EH (cell line): ENCODE results near the gene SIT1.

Experiments used
- DNase-seq: peaks from one replicate; pipeline ENCODE4 v3.0.0-alpha.2; 2015; ENCODE audit warnings: low read depth

Gene SIT1

GRCh38 chr9:35606138-35606504 is 44.6 kb downstream of the SIT1 start:
- DNase-seq, result no peak

GRCh38 chr9:35605351-35606137 is 45.2 kb downstream of the SIT1 start:
- DNase-seq, result peak; percentile 13

- peak; percentile 65 for DNase-seq
These were observed 46.0 kb downstream of the SIT1 start, which contains the start of gene TESK1 for GRCh38 chr9:35604578-35605350. TESK1 (plus strand) TSS chr9:35605262; CDS start chr9:35605620, 358 bp downstream.

- DNase-seq, result peak; percentile 100
These were observed 46.6 kb downstream of the SIT1 start for GRCh38 chr9:35603986-35604577.

GRCh38 chr9:35603506-35603985 is 47.2 kb downstream of the SIT1 start:
- peak; percentile 88 for DNase-seq

- peak; percentile 14 for DNase-seq
These were observed 50.7 kb downstream of the SIT1 start for GRCh38 chr9:35599763-35600604.
